GM12878 (cell line): ENCODE results near the gene ERFL. TPM values are rescaled to one million over a fixed set of nuclear protein-coding genes. Genes with fewer than 3 reads are reported as not detected.

ENCODE experiments used
- ATAC-seq: fragments of 200-7000 bp; cut with Tn5 transposase; 3 replicates; pipeline ENCODE4 v1.9.1; 2020; ENCODE audit warnings: mild to moderate bottlenecking, moderate library complexity
- BruUV-seq: library from RNA; stranded (reverse); fragments of 400-500 nt; replicated peaks from 2 replicates; lab custom pipeline; 2021; lab: Mats Ljungman, UMichigan
- CTCF ChIA-PET: fragments of 300-600 bp; sonication (Branson Sonifier 250); formaldehyde crosslinking; extraction: SDS; loops from one replicate; lab custom pipeline; 2021; ENCODE audit warnings: inconsistent platforms; lab: Yijun Ruan, JAX
- POLR2A ChIA-PET: fragments of 350-600 bp; formaldehyde crosslinking; extraction: SDS; loops from one replicate; lab custom pipeline; 2021; ENCODE audit warnings: inconsistent platforms; lab: Charles Lee
- RAD21 ChIA-PET: fragments of 300-600 bp; sonication (Branson Sonifier 250); formaldehyde crosslinking; loops from one replicate; lab custom pipeline; 2023; ENCODE audit warnings: antibody characterized with exemption; ENCODE audit not compliant: unreplicated experiment; lab: Charles Lee
- SMC1A ChIA-PET: fragments of 300-600 bp; sonication (Branson Sonifier 250); formaldehyde crosslinking; loops from one replicate; lab custom pipeline; 2023; ENCODE audit not compliant: unreplicated experiment, uncharacterized antibody; lab: Charles Lee
- DNase-seq: peaks from one replicate; pipeline ENCODE4 v3.0.0-alpha.2; 2011; ENCODE audit warnings: low read depth, low spot score
- FAIRE-seq: peaks from 3 replicates; lab custom pipeline; 2011; peaks lifted over from hg19 to GRCh38; lab: Jason Lieb, UNC
- H2AFZ ChIP-seq: 2 replicates; pipeline ENCODE4 v1.6.0; 2011; ENCODE audit warnings: low read depth, low read length, control low read depth; ENCODE audit not compliant: control insufficient read depth
- H3K27ac ChIP-seq: 2 replicates; pipeline ENCODE4 v1.5.1; 2011; ENCODE audit warnings: control low read depth; ENCODE audit not compliant: control insufficient read depth, insufficient read depth
- H3K27me3 ChIP-seq, 2 experiments: replicated peaks in 1 of 2; 2 replicates each; pipeline versions ENCODE4 v1.6.0 to v1.6.1; 2011; ENCODE audit warnings: low read length in 1 of 2; ENCODE audit not compliant: control insufficient read depth in 2 of 2, insufficient read depth in 2 of 2
- H3K36me3 ChIP-seq, 2 experiments: 2 replicates each; pipeline ENCODE4 v1.5.1; 2011; ENCODE audit warnings: low read length in 1 of 2; ENCODE audit not compliant: control insufficient read depth in 2 of 2, insufficient read depth in 2 of 2
- H3K4me1 ChIP-seq: 2 replicates; pipeline ENCODE4 v1.6.1; 2011; ENCODE audit warnings: mild to moderate bottlenecking, low read length, moderate library complexity, mixed read lengths; ENCODE audit not compliant: control insufficient read depth, insufficient read depth
- H3K4me2 ChIP-seq: 2 replicates; pipeline ENCODE4 v1.6.0; 2011; ENCODE audit warnings: control low read depth; ENCODE audit not compliant: control insufficient read depth, insufficient read depth
- H3K4me3 ChIP-seq: fragments of 200-600 bp; sonication (generic); 2 replicates; pipeline ENCODE4 v1.5.1; 2016
- H3K79me2 ChIP-seq: 2 replicates; pipeline ENCODE4 v1.6.0; 2011; ENCODE audit warnings: low read length; ENCODE audit not compliant: control insufficient read depth, insufficient read depth
- H3K9ac ChIP-seq: 2 replicates; pipeline ENCODE4 v1.8.0; 2011; ENCODE audit warnings: low read length, control low read depth, mixed read lengths; ENCODE audit not compliant: control insufficient read depth, insufficient read depth
- H3K9me3 ChIP-seq: replicated peaks from 3 replicates; pipeline ENCODE4 v1.5.1; 2011; ENCODE audit warnings: mild to moderate bottlenecking, low read length; ENCODE audit not compliant: control insufficient read depth, insufficient read depth
- H4K20me1 ChIP-seq: 2 replicates; pipeline ENCODE4 v1.6.0; 2011; ENCODE audit not compliant: control insufficient read depth, insufficient read depth
- ETV6 ChIP-seq, 2 experiments: fragments of 450-650 bp in 1 of 2; IDR thresholded peaks in 1 of 2; conservative IDR thresholded peaks in 1 of 2; 2 replicates each; pipeline ENCODE4 v1.6.1; 2014; ENCODE audit warnings: antibody characterized with exemption in 1 of 2, borderline replicate concordance in 1 of 2, low read depth in 1 of 2, mild to moderate bottlenecking in 1 of 2, moderate library complexity in 1 of 2
- HDGF ChIP-seq: fragments of 450-650 bp; IDR thresholded peaks from 2 replicates; pipeline ENCODE4 v1.6.1; 2016; ENCODE audit warnings: antibody characterized with exemption
- MEF2A ChIP-seq: IDR thresholded peaks from 2 replicates; pipeline ENCODE4 v1.6.1; 2011; ENCODE audit warnings: low read depth, mild to moderate bottlenecking, low read length, moderate library complexity; ENCODE audit not compliant: insufficient read depth
- TAF1 ChIP-seq: IDR thresholded peaks from 2 replicates; pipeline ENCODE4 v1.6.1; 2011; ENCODE audit warnings: mild to moderate bottlenecking, low read depth, low read length, borderline replicate concordance
- USF1 ChIP-seq: IDR thresholded peaks from 2 replicates; pipeline ENCODE4 v1.6.1; 2011; ENCODE audit warnings: borderline replicate concordance, low read depth, mild to moderate bottlenecking, moderate library complexity, mixed read lengths, low read length; ENCODE audit not compliant: insufficient read depth; ENCODE audit errors: extremely low read length
- WGBS: methylation state at CpG from one replicate; pipeline ENCODE4 v1.1.6; 2016; ENCODE audit warnings: low lambda C conversion rate; ENCODE audit not compliant: insufficient replicate concordance, insufficient coverage; ENCODE audit errors: missing lambda C conversion rate; 5-methylcytosine and 5-hydroxymethylcytosine counted together
- in situ Hi-C: fragments of 300-500 bp; cut with MboI; formaldehyde crosslinking; loops from 9 replicates; pipeline ENCODE4 v1.14.3; 2018; ENCODE audit warnings: mixed read lengths
- intact Hi-C: fragments of 100-400 bp; cut with micrococcal nuclease; formaldehyde crosslinking; loops from one replicate; pipeline ENCODE4 v1.14.2; 2022; ENCODE audit not compliant: unreplicated experiment
- polyA plus RNA-seq, 11 experiments: library from polyadenylated mRNA; depleted of rRNA in 4 of 11; unstranded in 6 of 11; stranded (reverse) in 5 of 11; fragments of >200 nt; fragmentation: Nextera tagmentation in 4 of 11; fragmentation: Illumina TruSeq in 1 of 11; extraction: Ambion mirVana in 4 of 11; extraction: Trizol in 1 of 11; gene quantifications; 1 replicate in 1 of 11; 2 replicates in 10 of 11; pipeline versions ENCODE4 v1.2.1 to v1.2.3, GENCODE V29; 2011 to 2016; ENCODE audit warnings: inconsistent platforms in 2 of 11, missing spikeins in 2 of 11, low read depth in 1 of 11
- total RNA-seq, 4 experiments: library from RNA; depleted of rRNA in 3 of 4; stranded (reverse); fragments of >200 nt in 3 of 4; fragmentation: Illumina TruSeq in 1 of 4; extraction: Trizol in 1 of 4; gene quantifications; 2 replicates each; pipeline versions ENCODE4 v1.2.1 to v1.2.3, GENCODE V29; 2013 to 2021

The ERFL gene
- total and polyA plus RNA-seq, 10 of the 15 experiments (the other 5 are each of a cell fraction or from before 2014, with no cell fraction given), result 0.04 to 0.10 (median 0.05) TPM; not detected in 7

DNA sequence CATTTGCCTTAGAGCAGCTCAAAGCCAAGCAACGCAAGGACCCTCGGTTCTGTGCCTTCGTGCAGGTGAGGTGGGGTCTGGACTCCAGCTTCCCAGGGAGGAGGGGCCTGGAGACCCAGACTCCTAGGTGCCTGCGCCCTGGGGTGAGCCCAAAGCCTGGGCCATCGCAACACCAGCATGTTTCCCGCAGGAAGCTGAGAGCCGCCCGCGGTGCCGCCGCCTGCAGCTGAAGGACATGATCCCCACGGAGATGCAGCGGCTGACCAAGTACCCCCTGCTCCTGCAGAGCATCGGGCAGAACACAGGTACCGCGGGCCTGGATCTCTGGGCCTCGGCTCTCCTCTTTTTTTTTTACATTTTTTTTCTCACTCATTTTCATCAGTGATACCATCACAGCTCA, 25.7 kb downstream of the ERFL start:
- Histone ChIP-seq H3K9me3 (no peaks in the 10 kb centered on the region), H3K4me1 (no peaks in the 10 kb centered on the region), H3K27me3 (no peaks in the 10 kb centered on the region), H4K20me1 (no peaks in the 10 kb centered on the region), H3K9ac (no peak overlapping the region), H3K36me3 (peaks cover 27 to 44% of the 10 kb centered on the region in 2 experiments; a peak in 3 of 4 replicates), H2AFZ (no peak overlapping the region), H3K79me2 (no peaks in the 10 kb centered on the region), H3K27ac (no peak overlapping the region), H3K4me3 (no peak overlapping the region), H3K4me2 (no peak overlapping the region)
- DNase-seq, result no peak
- in situ Hi-C loops (no loop called here), intact Hi-C loops (no loop called here)
- WGBS, result 95% methylated on average over 17 of the region's 17 CpGs
- BruUV-seq, result no TSS peak
- ATAC-seq, result no peak
- CTCF ChIA-PET, result interaction anchor here (0.7 kb wide), 1 partner anchor 29 kb away, joined by 3 read pairs; no protein-coding TSS in a partner anchor
- SMC1A ChIA-PET, result no interaction called here
- no peak for FAIRE-seq
- RAD21 ChIA-PET, result no interaction called here
- TF ChIP-seq MEF2A (no peak), TAF1 (no peak), HDGF (no peak), ETV6 (conservative IDR thresholded peaks at IDR 0.05 in 1 of 2, IDR thresholded peaks at IDR 0.05 in 1 of 2; ENCODE audit: borderline replicate concordance in 1 of 2, low read depth in 1 of 2) (no peak)
- POLR2A ChIA-PET, result no interaction called here

DNA sequence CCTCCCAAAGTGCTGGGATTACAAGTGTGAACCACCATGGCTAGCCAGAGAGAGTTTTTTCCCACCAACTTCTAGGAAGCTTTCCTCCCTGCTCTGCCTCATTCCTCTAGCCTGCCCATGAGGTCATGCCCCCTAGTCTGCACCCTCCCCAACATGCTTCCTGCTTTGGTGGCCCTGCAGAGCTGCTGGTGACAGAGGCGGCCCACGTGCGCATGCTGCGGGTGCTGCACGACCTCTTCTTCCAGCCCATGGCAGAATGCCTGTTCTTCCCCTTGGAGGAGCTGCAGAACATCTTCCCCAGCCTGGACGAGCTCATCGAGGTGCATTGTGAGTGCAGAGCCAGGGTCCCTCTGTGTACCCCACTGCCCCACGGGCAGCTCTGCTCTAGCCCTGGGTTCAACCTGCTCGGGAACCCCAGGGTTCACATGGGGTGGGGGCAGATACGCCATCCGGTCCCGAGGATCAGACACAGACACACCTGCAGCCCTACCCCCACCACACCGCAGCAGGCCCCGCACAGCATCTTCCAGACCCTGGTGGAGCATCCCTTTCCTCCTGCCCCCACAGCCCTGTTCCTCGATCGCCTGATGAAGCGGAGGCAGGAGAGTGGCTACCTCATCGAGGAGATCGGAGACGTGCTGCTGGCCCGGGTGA, 26.4 kb downstream of the ERFL start:
- Histone ChIP-seq H3K27ac (no peak overlapping the region), H3K79me2 (no peaks in the 10 kb centered on the region)
- no TSS peak for BruUV-seq
- ATAC-seq, result no peak
- no peak for FAIRE-seq
- in situ Hi-C loops, result no loop called here
- CTCF ChIA-PET, result interaction anchor here (1.0 kb wide), 1 partner anchor 56 kb away, joined by 3 read pairs; no protein-coding TSS in a partner anchor
- no peak for TF ChIP-seq USF1
- TF ChIP-seq, all 136 proteins: peak for 0
- DNase-seq, result no peak
- intact Hi-C loops, result no loop called here
- POLR2A ChIA-PET, result no interaction called here
- Histone ChIP-seq H2AFZ (no peak overlapping the region), H3K27me3 (no peaks in the 10 kb centered on the region), H3K4me1 (no peaks in the 10 kb centered on the region), H3K9ac (no peak overlapping the region), H3K9me3 (no peaks in the 10 kb centered on the region), H4K20me1 (no peaks in the 10 kb centered on the region), H3K4me3 (no peak overlapping the region), H3K4me2 (no peak overlapping the region), H3K36me3 (peaks cover 27 to 46% of the 10 kb centered on the region in 2 experiments; a peak in 3 of 4 replicates)
- RAD21 ChIA-PET, result no interaction called here
- 95% methylated on average over 21 of the region's 21 CpGs for WGBS
- SMC1A ChIA-PET, result no interaction called here
